ENCODE results near the gene KRTAP9-3.

DNA sequence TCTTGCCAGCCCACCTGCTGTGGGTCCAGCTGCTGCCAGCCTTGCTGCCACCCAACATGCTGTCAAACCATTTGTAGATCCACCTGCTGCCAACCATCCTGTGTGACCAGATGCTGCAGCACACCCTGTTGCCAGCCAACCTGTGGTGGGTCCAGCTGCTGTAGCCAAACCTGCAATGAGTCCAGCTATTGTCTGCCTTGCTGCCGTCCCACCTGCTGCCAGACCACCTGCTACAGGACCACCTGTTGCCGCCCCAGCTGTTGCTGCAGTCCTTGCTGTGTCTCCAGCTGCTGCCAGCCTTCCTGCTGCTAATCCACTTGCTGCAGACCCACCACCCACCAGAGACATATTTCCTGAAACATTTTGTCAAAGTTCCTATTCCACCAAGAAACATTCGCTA is 41.9 kb upstream of the KRTAP9-3 start:
- TF ChIP-seq, protein P1, sequence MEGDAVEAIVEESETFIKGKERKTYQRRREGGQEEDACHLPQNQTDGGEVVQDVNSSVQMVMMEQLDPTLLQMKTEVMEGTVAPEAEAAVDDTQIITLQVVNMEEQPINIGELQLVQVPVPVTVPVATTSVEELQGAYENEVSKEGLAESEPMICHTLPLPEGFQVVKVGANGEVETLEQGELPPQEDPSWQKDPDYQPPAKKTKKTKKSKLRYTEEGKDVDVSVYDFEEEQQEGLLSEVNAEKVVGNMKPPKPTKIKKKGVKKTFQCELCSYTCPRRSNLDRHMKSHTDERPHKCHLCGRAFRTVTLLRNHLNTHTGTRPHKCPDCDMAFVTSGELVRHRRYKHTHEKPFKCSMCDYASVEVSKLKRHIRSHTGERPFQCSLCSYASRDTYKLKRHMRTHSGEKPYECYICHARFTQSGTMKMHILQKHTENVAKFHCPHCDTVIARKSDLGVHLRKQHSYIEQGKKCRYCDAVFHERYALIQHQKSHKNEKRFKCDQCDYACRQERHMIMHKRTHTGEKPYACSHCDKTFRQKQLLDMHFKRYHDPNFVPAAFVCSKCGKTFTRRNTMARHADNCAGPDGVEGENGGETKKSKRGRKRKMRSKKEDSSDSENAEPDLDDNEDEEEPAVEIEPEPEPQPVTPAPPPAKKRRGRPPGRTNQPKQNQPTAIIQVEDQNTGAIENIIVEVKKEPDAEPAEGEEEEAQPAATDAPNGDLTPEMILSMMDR (IDR thresholded peaks at IDR 0.05), result no peak
- no peak for TF ChIP-seq POLR2A (IDR thresholded peaks at IDR 0.05)

Data from heart left ventricle (tissue), 13 donors.